ENCODE data around the gene EEF2K. TPM values are rescaled to one million over a fixed set of nuclear protein-coding genes. Genes with fewer than 3 reads are reported as not detected.

EEF2K gene
- total RNA-seq, 2 donors from 2014 or later, result 22.5 to 29.0 TPM

Other genes with a start within 250 kb of the EEF2K start
- gene PDZD9, start 205.2 kb upstream of the EEF2K start, total RNA-seq, result not detected
- gene MOSMO, start 198.2 kb upstream of the EEF2K start, total RNA-seq, result 10 to 100 TPM; 10.9 to 14.2 TPM
- gene VWA3A, start 113.7 kb upstream of the EEF2K start, total RNA-seq, result not detected
- gene SDR42E2, start 43.8 kb upstream of the EEF2K start, total RNA-seq, result not detected
- 10 to 100 TPM; 48.9 to 76.2 TPM for gene POLR3E, start 91.1 kb downstream of the EEF2K start, total RNA-seq
- 10 to 100 TPM; 26.3 to 41.0 TPM for gene CDR2, start 168.3 kb downstream of the EEF2K start, total RNA-seq